ENCODE results near the gene LMO1.

The LMO1 gene

DNA sequence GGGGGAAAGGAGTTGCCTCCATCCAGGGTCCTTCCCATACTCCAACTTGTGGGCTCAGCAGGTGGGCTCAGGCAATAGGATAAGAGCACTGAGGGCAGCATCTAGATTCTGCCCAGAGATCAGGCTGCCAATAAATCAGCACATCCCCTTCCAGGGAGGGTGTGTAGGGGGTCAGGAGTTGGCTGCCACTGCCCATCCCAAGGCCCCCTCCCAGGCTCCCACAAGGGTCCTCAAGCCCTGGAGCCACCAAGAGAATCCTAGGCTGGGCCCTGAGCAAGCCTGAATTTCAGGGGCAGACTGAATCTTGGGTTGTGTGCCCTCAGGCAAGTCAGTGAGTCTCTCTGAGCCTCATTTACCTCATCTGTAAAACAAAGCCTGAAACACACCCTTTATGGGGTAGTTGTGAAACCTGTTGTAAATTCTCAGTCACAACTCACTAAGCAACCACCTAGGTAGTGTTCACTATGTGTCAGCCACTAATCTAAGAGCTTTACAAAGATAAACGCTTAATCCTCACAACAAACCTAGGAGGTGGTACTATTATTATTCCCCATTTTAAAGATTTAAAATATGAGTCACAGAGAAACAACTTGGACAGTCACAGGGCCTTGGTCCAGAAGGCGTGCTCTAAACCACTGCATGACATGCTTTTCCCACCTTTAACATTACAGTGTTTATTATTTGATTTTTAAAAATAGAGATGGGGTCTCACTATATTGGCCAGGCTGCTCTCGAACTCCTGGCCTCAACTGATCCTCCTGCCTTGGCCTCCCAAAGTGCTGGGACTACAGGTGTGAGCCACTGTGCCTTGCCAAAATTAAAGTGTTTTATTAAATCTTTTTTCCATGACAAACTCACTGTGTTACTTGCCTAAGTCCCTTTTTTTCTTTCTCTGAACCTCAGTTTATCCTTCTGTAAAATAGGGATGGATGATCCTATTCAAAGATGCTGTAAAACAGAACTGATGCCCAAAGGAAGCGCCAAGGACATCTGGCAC, 36.2 kb downstream of the LMO1 start:
- peak; percentile 35 for DNase-seq (ENCODE audit: low read depth, low spot score)

DNA sequence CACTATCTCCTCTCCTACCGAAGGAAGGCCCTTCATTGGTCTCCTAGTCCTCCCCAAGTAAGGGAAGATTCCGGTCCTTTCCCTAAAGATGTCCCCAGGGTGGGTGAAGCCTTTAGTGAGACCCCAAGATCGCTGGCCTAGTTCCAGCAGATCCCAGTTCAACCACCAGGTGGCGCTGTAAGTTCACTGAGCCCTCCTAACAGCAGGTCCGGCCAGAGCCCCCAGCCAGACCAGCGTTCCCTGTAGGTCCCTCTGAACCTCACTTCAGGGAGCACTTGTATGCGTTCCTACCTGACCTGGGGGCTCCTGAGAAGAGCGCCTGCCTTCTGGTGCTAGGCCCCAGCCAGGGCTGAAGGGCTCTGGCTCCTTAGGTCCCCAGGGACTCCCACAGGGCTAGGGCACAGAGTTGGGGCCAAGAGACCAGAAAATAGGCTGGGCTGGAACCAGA, 38.1 kb downstream of the LMO1 start:
- DNase-seq (ENCODE audit: low read depth, low spot score): peak; percentile 83

DNA sequence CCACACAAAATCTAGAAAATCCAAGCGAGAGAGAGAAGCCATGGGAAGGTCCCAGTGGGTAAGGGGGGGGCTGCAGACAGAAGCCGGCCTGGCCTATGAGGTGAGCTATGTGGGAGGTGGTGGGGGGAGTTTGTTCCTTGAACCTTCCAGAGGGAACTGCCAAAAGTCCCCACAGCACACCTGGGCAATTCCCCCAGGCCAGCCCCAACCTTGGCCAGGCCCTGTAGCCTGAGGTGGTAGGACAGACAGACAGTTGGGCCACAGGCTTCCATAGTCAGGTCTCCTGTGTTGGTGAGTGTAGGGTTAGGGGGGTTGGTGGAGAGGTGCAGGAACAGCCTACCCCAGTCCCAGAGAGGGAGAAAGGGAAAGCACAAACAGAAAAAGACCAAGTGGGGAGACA, 39.0 kb downstream of the LMO1 start:
- no peak for DNase-seq (ENCODE audit: low read depth, low spot score)

DNA sequence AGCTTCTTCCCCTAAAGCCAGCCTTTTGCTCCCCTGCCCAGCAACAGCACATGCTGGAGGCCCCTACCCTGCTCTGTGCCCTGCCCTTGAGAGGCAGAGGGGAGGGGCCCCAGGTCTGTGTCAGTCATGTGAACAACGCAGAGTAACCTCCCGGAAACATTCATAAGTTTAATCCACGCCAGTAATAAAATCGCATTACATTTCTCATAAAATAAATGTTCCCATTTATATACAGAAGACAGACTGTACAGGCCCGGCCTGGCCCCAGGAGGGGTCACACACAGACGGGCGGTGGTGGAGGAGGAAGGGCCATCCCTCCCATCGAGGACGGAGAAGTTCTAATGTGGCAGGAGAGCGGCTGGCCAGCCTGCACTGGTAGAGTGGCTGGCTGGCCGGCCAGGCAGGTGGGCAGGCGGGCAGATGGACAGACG, 39.5 kb downstream of the LMO1 start:
- no peak for DNase-seq (ENCODE audit: low read depth, low spot score)

DNA sequence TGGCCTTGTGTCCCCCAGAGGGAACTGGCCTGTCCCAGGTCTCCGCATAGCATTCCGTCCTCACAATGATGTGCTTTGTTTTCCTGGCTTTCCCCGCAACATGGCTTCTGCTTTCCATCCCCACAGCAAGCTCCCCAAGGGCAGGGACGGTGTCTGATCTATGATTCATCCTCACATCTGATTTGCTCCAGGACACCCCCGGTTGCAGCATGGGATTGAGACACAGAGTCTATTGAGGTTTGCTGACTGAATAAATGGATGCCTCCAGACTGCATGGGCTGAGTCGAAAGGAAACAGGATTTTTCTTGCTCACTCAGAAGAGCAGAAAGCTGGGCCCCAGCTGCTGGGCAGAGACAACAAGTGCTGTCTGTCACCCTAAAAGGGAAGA, 40.2 kb downstream of the LMO1 start:
- DNase-seq (ENCODE audit: low read depth, low spot score): no peak

DNA sequence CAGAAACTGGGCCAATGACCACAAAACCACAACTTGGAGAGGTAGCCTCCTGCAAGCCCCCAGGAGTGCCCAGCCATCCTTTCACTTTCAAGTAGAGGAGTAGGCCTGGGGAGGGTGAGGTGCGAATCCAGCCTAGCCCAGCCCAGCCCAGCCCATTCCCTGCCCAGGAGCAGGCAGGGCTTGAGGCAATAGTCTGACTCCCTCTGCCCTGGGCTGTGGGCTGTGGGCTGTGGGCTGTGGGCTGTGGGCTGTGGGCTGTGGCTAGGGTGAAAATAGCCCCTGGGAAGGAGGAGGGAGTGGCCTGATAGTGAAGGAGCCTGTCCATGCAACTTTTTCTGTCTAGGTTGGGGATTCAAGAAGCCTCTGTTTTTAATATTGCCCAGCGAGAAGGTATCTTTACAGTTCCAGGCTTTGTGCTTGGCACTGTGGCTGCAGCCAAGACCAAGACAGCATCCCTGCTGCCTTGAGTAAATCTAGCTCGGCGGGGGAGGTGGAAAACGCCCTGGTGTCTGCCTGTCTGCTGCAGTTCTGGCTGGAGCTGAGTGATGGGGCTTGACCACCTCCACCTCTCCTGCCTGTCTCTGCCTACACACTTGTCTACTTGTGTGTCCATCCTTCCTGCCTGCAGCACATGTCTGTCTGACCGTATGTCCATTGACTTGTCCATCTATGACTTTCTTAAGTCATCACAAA, 40.7 kb downstream of the LMO1 start:
- peak; percentile 56 for DNase-seq (ENCODE audit: low read depth, low spot score)

DNA sequence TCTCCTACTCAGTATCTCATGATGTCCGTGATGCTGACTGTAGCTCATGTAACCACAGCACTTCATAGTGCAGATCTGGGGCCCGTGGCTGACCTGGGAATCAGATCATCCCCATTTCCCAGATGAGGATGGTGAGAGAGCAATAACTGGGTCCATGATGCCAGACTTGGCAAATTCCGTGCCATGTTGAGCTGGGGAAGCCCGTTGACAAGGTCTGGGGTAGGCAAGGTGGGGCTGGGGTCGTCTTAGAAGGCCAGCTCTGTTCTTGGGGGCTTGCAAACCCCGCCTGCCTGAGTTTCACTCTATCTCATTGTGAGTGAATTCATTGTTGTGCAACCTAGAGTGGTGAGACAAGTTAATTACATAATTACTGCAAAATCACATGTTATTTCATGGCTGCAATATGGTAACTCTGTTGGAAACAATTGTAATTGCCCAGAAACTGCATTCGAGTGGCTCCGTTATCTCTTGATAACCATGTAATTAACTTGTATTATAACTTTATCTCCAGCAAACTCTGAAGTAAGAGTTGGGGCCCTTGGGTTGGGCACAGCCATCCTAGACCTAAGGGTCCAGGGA, 41.7 kb downstream of the LMO1 start:
- DNase-seq (ENCODE audit: low read depth, low spot score): no peak

DNA sequence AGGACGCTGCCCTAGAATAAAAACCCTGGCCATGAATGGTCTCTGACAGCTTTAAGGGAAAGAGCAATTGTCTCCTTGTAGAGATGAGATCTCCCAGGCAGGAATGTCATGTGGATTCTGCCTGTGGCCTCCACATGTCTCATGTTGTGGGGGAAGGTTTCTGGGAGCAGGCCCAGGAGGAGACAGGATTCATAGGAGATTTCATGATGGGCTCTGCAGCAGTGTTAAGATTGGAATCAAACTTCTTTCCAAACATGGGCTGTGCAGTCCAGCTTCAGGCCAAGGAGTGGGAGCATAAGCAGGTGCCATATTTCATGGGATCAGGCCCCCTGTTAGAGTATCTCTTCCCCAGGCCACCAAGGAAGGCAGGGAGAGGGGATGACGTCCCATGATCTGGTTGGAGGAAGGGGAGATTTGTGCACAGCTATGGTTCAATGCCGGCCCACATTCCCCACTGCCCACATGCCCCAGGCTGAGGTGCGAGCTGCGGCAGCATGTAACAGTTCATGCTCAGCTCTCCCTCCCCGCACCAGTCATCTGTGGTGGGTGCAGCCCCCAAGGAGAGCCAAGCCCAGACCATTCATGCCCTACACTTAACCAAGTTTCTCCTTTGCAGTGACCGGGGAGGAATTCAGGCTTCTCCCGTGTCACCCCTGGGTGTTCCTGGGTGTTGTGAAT, 42.5 kb downstream of the LMO1 start:
- no peak for DNase-seq (ENCODE audit: low read depth, low spot score)

DNA sequence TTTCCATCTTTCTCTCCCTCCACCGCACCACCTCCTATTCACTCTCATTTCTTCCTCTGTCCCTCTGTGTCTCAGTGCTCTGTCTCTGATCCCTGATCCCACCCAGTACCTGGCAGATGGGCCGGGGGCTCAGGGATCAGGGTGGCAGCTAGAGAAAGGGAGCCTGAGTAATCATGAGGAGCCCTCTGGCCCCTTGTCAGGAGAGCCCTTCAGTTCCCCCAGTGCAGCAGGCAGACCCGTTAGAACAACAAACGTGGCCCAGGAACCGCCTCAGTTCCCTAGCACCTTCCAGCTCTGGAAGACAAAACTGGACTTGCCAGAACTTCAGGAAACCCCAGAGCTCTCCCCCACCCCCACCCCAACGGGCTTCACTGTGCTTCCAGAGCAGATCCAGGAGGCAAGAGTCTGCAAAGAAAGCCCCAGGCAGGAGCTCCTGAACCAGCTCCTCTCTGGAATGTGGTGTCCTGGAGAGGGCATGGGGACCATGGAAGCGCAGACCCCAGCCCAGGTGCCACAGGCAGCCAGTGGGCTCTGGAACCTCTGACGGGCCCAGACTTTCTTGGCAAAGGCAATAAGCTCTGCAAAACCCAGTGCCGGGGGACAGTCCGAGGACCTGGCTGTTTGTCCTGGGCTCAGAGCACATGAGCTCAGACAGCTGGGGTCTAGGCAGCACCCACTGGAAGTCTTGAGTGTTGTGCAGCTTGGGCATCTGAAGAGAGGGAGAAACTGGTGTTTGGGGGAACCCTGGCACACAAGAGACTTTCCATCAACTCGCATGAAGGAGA, 43.2 kb downstream of the LMO1 start:
- no peak for DNase-seq (ENCODE audit: low read depth, low spot score)

DNA sequence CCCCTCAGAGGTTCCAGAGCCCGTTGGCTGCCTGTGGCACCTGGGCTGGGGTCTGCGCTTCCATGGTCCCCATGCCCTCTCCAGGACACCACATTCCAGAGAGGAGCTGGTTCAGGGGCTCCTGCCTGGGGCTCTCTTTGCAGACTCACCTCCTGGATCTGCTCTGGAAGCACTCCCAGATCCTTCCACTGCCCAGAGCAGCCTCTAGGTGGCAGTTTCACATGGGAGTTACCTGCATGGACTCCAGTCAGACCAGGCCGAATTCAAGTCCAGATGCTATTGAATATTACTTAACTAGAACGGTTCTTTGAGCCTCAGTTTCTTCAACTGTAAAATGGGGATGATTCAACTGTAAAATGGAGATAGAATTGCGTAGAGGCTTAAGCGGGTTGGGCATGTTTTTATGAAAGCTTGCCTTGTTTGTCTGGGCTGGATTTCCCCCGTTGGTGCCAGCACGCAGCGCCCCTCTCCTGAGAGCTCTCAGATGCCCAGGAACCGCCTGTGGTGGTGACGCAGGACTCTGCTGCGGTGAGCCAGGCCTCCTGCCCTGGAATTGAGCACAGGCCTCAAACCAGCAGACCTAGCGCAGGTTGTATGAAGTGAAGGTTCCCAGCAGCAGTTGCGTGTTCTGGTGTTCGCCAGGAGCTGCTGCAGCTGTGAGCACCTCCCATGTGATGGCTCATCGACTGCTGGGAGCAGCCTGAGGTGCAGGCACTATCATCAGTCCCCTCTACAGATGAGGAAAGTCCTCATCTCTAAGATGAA, 44.2 kb downstream of the LMO1 start:
- DNase-seq (ENCODE audit: low read depth, low spot score): peak; percentile 73

DNA sequence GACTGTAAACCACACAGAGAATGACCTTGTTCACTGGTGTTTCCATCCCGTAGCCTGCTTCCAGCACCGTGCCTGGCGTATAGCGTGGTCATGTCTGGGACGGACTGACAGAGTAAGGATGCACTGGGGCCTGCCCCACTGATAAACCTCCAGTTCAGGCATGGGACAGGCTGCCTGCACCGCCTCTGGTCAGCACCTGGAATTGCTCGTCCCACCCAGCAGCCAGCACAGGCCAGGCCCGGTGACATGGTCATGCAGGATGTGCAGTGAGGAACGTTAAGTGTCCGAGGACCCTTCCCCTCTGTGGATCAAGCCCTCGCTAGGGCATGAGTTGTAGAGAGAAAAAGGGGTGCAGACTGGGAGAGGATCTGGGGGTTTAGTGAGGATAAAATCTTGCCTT, 44.8 kb downstream of the LMO1 start:
- no peak for DNase-seq (ENCODE audit: low read depth, low spot score)

DNA sequence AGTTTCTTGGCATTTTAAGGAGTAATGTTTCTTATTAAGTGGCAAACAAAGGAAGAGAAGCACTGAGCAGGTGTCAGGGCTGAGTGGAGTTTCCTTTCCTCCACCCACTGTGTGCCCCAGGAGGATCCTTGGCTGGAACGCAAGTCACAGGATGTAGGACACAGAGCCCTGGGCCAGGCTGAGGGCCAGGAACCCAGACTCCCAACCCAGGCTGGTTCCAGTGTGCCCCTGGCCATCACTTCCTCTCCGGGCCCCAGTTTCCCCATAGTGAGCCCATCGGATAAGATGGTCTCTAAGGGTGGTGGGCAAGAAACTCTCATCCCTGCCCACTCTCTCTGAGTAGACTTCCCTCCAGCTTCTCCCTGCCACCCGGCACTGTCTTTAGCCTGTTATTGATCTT, 45.3 kb downstream of the LMO1 start:
- no peak for DNase-seq (ENCODE audit: low read depth, low spot score)

DNA sequence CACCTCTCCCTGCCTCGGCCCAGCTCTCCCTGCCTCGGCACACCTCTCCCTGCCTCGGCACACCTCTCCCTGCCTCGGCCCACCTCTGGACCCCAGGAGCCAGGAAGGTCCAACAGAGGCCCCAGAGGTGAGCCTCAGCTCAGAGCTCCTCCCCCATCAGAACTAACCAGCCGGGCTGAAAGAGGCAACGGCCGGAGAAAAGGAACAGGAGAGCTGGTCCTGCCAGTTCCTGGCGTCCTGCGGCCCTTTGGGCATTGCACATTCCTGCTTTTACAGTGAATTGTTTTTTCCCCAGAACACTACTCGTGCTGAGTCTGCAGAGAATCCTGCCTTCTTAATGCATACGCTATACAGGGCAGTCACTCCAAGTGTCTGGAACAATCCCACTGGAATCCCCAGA, 45.8 kb downstream of the LMO1 start:
- no peak for DNase-seq (ENCODE audit: low read depth, low spot score)

DNA sequence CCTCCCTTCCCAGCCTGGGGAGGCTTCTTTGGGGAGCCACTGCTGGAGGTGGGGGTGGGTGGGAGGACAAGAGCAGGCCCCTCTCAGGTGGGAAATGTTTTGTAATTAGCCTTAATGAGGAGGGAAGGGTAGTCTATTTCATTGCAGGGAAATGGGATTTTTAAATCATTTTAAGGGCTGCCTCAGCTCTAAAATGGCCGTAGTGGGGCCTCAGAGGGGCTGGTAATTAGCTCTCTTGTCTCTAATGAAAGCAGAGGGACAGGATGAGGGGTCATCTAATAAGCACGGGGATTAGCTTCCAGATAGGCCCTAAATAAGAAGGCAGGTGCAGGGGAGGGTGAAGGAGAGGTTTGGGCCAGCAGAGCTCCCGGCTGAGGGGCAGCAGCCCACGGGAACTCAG, 46.5 kb downstream of the LMO1 start:
- no peak for DNase-seq (ENCODE audit: low read depth, low spot score)

DNA sequence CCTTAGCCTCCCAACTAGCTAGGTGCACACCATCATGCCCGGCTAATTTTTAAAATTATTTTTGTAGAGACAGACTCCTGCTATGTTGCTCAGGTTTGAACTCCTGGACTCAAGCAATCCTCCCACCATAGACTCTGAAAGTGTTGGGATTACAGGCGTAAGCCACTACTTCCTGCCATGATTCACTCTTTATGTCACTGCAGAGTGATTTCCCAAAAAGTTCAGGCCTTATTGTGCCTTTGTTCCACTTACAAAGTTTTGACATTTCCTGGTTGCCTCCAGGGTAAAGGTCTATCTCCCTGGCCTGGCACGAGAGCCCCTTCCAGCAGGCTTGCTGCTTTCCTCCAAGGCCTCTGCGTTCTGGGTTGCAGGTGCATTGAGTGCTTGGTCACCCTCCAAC, 50.3 kb downstream of the LMO1 start:
- no peak for DNase-seq (ENCODE audit: low read depth, low spot score)

DNA sequence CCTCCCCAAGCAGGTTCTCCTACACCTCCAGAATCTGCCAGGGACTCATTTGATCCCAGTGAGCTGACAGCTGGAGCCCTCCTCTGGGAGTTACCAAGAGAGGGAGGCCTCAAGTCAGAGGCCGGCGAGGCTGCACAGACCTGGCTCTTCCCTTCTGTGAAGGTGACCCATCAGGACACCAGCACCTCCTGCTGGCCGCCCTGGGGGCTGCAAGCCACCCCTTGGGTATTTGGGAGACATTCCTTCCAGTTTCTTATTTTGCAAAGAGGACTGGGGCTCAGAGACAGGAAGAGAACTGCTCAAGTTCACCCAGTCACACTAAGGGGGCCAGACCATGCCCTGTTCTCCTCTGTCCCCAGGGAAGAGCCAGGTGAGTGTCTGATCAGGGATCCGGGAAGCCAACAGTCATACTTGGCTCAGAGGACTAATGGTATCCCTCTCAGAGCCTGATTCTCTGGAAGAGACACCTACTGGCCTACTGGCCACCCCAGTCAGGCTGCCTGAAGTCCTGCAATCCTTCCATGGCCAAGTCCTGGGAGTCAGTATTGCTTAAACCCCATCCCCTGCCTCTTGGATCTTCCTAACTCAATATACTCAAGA, 54.4 kb downstream of the LMO1 start:
- DNase-seq (ENCODE audit: low read depth, low spot score): no peak

DNA sequence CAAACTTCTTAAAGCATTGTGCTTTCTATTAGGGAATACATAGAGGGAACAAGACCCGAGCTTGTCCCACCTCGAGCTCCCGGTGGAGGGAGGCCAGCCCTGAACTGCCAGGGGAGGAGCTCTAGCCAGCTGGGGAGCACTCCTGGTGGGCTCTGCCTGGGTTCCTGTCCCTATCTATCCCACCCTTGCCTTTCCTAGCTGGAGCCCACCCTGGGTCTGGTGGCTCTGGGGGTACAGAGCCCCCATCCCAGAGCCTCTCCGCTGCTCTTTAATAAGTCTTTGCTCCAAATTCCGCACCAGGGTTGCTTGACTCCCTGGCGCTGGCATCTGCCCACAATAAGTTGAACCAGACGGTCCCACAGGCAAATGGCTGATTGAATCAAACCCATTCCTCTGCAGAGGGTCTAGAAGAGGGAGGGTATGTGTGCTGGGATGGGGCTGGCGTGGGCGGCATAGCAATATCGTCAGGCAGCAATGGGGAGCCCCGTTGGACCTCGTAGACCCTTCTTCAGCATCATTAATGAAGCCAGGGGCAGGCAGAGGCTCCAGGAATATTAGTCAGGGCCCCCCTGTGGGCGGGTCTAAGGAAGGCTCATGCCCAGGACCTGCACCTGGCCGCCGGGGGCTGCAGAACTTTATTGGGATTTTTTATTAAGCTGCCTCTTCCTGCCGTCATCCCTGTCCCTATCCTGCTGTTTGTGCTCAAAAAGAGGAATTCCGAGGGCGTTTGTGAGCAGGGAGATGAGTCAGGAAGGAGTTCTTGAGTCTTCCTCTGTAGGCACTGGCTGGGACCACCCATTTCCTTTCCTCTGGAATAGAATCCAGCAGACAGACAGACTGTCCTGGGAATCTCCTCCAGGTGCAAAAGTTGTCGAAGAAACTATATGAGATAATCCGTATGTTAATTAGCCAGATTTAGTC, 56.3 kb downstream of the LMO1 start:
- DNase-seq (ENCODE audit: low read depth, low spot score): peak; percentile 18

DNA sequence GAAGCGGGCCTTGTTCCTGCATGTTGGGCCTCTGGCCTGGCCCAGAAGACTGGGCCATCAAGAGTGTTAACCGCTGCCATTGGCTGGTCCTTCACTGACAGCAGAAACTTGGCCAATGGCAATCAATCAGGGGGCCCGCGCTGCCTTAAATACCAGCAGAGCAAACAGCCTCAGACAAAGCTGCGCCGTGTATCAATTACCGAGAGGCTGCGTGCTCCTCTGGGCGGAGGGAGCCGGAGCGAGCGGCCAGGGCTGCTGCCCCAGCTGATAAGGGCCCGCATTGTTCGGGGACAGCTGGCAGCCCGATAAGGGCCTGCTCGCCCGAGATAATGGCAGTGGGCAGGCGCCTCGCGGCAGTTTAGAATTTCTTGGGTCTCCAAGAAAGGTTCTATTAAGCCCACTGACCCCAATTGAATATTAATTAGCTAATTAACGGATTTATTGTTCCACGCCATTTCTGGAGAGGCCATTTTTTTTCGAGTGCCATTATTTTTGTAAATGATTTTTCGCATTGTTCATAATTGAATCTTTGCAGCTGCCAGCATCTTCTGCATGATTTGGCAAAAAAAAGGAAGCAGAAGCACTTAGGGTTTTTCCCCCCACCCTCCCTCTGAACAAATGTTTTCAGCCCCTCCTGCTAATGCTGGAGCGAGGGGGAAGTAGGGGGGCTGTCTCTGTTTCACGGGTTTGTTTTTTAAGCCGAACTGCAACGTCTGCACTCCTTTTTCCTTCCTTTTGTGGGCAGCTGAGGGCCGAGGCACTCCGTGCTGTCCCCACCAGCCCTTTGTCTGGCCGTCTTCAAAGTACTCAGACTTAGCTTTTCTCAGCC, 57.2 kb downstream of the LMO1 start:
- peak; percentile 75 for DNase-seq (ENCODE audit: low read depth, low spot score)
